NB4 (cell line): ENCODE measurements around the gene C5AR1.
A peak's percentile ranks its signal among the peaks of the same experiment; 100 is the strongest.

Source experiments
- DNase-seq: peaks from one replicate; pipeline ENCODE4 v3.0.0; 2010; ENCODE audit warnings: low read depth
- H3K4me3 ChIP-seq: one replicate; pipeline ENCODE4 v1.5.1; 2011; ENCODE audit warnings: mild to moderate bottlenecking, low read depth, low read length, moderate library complexity
- MYC ChIP-seq: IDR thresholded peaks from 2 replicates; pipeline ENCODE4 v1.6.1; 2011; ENCODE audit warnings: low read depth, low read length
- POLR2A ChIP-seq: IDR thresholded peaks from 2 replicates; pipeline ENCODE4 v1.6.1; 2011; ENCODE audit warnings: mild to moderate bottlenecking; ENCODE audit not compliant: insufficient read length; ENCODE audit errors: extremely low read depth
- TF ChIP-seq, protein P1 (sequence below): IDR thresholded peaks from 2 replicates; pipeline ENCODE4 v1.6.1; 2011; ENCODE audit warnings: low read depth, low read length
- TF ChIP-seq, protein P2 (sequence below): IDR thresholded peaks from one replicate; pipeline ENCODE4 v1.5.1; 2012; ENCODE audit warnings: low read depth, low read length

The C5AR1 gene

DNA sequence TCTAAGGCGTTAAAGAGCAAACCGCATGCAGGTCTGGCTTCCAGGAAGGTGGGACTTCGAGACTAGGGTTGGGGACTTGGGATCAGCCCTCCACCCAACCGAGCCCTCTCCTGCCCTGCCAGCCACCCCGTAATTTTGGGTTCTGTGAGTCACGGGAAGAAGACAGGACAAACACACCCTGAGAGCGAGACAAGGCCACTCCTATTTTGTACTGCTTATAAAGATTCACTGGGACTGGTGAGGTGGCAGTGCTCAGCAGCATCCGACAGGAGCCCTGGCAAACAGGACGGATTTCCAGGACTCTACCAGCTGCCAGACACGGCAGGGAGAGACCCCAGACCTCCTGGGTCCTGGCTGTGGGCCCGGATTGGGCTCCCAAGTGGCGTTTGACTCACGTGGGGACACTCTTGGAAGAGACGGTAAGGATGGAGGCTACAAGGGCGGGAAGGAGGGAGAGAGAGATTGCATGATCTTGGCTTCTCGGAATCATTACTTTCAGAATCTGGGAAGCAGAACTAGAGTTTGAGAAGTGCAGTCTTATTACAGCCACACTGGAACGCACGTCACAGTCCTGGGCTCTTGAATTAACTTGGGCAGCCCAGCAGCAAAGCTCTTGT is 22.4 kb downstream of the C5AR1 start, which contains the start of gene C5AR2:
C5AR2 (plus strand) TSS at position 245 of the 617 bp plus-strand sequence. CDS start 8,625 bp downstream, outside the sequence.
- no peak within 1 kb of the TSS for H3K4me3 ChIP-seq
- no peak for DNase-seq
- TF ChIP-seq, protein P1, sequence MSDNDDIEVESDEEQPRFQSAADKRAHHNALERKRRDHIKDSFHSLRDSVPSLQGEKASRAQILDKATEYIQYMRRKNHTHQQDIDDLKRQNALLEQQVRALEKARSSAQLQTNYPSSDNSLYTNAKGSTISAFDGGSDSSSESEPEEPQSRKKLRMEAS = no peak
- TF ChIP-seq POLR2A = no peak
- no peak for TF ChIP-seq MYC
- TF ChIP-seq, protein P2, sequence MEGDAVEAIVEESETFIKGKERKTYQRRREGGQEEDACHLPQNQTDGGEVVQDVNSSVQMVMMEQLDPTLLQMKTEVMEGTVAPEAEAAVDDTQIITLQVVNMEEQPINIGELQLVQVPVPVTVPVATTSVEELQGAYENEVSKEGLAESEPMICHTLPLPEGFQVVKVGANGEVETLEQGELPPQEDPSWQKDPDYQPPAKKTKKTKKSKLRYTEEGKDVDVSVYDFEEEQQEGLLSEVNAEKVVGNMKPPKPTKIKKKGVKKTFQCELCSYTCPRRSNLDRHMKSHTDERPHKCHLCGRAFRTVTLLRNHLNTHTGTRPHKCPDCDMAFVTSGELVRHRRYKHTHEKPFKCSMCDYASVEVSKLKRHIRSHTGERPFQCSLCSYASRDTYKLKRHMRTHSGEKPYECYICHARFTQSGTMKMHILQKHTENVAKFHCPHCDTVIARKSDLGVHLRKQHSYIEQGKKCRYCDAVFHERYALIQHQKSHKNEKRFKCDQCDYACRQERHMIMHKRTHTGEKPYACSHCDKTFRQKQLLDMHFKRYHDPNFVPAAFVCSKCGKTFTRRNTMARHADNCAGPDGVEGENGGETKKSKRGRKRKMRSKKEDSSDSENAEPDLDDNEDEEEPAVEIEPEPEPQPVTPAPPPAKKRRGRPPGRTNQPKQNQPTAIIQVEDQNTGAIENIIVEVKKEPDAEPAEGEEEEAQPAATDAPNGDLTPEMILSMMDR = no peak

DNA sequence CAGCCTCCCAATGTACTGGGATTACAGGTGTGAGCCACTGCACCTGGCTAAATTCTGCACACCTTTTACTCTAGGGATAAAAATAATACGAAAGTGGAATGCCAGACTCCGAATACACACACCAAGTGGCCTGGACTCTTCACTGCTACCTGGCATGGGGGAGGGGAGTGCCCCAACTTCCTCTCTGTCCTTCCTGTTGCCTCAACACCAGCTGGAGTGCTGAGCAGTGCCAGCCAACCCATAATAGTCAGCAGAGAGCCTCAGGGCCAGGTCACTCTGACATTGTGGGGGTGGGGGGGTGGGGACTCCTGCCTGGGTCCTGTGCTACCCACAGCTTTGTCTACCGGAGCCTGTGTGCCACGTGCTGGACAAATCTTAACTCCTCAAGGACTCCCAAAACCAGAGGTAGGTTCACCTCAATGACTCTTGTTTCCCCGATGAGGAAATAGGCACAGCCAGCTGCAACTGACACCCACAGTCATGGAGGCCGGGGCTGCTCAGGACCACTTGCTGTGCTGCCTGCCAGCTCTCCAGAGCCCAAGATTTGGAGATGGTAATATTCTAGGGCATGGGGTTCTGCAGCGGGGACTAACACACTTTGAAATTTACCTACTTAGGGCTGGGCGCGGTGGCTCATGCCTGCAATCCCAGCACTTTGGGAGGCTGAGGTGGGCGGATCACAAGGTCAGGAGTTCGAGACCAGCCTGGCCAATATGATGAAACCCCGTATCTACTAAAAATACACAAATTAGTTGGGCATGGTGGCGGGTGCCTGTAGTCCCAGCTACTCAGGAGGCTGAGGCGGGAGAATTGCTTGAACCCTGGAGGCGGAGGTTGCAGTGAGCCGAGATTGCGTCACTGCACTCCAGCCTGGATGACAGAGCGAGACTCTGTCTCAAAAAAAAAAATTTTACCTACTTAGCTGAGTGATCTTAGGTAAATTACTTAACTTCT is 27.4 kb downstream of the C5AR1 start:
- H3K4me3 ChIP-seq = peak overlapping the region; percentile 7
- DNase-seq = peak; percentile 99
- peak; percentile 95 for TF ChIP-seq MYC
- TF ChIP-seq, protein P1 = peak; percentile 95

DNA sequence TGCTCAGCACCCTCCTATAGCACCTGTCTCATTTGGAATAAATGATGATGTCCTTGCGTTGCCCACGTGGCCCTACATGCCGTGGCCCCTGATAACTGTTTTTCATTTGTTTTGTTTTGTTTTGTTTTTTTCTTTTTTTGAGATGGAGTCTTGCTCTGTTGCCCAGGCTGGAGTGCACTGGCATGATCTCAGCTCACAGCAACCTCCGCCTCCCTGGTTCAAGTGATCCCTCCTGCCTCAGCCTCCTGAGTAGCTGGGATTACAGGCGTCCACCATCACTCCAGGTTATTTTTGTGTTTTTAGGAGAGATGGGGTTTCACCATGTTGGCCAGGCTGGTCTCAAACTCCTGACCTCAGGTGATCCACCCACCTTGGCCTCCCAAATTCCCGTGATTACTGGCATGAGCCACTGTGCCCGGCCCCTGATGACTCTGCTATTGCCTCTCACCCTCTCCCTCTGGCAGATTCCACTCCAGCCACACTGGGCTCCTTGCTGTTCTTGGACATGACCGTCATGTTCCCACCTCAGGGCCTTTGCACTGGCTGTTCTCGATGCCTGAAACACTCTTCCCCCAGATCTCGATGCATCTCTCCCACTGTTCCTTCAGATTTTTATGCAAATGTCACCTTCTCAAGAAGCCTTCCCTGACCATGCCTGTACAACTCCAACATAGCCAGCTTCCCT is 29.7 kb downstream of the C5AR1 start:
- no peak for TF ChIP-seq POLR2A
- no peak for TF ChIP-seq MYC
- TF ChIP-seq, protein P1 = no peak
- TF ChIP-seq, protein P2 = no peak
- no peak overlapping the region for H3K4me3 ChIP-seq
- DNase-seq = no peak

DNA sequence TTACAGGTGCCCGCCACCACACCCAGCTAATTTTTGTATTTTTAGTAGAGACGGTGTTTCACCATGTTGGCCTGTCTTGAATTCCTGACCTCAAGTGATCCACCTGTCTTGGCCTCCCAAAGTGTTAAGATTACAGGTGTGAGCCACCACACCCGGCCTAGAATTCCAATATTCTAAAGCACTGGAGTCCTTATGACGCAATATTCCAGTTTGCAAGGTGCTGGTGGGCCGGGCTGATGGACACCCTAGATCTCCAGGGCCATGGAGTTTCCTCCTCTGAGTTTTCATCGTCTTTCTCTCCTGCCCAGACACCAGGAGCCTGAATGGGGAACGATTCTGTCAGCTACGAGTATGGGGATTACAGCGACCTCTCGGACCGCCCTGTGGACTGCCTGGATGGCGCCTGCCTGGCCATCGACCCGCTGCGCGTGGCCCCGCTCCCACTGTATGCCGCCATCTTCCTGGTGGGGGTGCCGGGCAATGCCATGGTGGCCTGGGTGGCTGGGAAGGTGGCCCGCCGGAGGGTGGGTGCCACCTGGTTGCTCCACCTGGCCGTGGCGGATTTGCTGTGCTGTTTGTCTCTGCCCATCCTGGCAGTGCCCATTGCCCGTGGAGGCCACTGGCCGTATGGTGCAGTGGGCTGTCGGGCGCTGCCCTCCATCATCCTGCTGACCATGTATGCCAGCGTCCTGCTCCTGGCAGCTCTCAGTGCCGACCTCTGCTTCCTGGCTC is 31.0 kb downstream of the C5AR1 start:
- DNase-seq = no peak
- H3K4me3 ChIP-seq = no peak overlapping the region
- TF ChIP-seq POLR2A = no peak
- TF ChIP-seq, protein P1 = no peak
- no peak for TF ChIP-seq MYC
- TF ChIP-seq, protein P2 = no peak

DNA sequence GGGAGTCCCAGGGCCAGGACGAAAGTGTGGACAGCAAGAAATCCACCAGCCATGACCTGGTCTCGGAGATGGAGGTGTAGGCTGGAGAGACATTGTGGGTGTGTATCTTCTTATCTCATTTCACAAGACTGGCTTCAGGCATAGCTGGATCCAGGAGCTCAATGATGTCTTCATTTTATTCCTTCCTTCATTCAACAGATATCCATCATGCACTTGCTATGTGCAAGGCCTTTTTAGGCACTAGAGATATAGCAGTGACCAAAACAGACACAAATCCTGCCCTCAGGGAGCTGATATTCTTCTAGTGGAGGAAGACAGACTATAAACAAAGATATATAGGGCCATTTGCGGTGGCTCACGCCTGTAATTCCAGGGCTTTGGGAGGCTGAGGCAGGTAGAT is 32.1 kb downstream of the C5AR1 start:
- no peak for DNase-seq
- TF ChIP-seq MYC = no peak
- TF ChIP-seq, protein P2 = no peak
- TF ChIP-seq, protein P1 = no peak
- TF ChIP-seq POLR2A = no peak
- H3K4me3 ChIP-seq = no peak overlapping the region
